ENCODE data around the gene TNIP2.
"Not testable (repeated sequence)": the region's sequence is repeated elsewhere in the genome, so short reads cannot be mapped to it uniquely, and the experiment has no call there.

The TNIP2 gene

DNA sequence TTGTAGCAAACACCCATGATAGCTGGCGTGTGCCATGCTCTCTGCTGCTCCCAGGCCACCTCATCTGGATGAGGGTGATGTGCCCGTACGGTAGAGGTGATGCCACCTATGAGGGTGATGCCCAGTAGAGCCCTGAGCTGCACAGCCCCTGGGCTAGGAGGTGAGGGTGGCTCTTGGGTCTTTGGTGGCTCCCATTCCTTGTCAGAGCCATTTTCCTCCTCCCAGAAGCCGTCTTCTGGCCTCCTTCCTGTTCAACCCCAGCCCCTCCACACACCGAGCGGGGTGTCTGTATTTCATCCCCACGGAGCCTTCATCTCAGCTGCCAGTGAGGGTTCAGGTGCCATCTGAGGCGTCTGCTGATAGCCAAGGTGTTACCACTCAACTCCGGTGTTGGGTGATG is 12.0 kb upstream of the TNIP2 start:
- no peak overlapping the region for H3K4me3 ChIP-seq (ENCODE audit: low read depth, low read length)
- H3K27me3 ChIP-seq (ENCODE audit: insufficient read depth, low read depth, severe bottlenecking): no peaks in the 10 kb centered on the region
- H3K27ac ChIP-seq: no peak overlapping the region
- DNase-seq: no peak
- peaks cover 12% of the 10 kb centered on the region for H3K9me3 ChIP-seq (ENCODE audit: severe bottlenecking)
- no peaks in the 10 kb centered on the region for H3K36me3 ChIP-seq
- TF ChIP-seq, protein P1, sequence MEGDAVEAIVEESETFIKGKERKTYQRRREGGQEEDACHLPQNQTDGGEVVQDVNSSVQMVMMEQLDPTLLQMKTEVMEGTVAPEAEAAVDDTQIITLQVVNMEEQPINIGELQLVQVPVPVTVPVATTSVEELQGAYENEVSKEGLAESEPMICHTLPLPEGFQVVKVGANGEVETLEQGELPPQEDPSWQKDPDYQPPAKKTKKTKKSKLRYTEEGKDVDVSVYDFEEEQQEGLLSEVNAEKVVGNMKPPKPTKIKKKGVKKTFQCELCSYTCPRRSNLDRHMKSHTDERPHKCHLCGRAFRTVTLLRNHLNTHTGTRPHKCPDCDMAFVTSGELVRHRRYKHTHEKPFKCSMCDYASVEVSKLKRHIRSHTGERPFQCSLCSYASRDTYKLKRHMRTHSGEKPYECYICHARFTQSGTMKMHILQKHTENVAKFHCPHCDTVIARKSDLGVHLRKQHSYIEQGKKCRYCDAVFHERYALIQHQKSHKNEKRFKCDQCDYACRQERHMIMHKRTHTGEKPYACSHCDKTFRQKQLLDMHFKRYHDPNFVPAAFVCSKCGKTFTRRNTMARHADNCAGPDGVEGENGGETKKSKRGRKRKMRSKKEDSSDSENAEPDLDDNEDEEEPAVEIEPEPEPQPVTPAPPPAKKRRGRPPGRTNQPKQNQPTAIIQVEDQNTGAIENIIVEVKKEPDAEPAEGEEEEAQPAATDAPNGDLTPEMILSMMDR (IDR thresholded peaks at IDR 0.05; ENCODE audit: low read depth, low read length): no peak

DNA sequence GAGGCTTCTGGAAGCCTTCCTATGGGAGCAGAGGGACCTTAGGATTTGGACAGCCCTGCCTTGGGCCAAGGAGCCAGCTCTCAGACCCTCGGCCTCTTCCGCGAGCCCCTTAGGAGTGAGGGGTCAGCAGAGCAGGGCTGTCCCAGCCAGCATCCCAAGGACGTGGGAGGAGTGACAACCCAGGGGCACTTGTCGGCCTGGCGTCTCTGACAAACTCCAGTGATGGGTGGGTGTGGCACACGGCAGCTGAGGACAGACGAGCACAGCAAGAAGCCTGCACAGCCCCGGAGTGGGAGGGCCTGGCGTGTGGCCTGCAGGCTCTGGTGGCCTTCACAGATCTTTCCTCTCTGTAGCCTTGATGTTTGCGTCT is 11.6 kb upstream of the TNIP2 start:
- DNase-seq: no peak

DNA sequence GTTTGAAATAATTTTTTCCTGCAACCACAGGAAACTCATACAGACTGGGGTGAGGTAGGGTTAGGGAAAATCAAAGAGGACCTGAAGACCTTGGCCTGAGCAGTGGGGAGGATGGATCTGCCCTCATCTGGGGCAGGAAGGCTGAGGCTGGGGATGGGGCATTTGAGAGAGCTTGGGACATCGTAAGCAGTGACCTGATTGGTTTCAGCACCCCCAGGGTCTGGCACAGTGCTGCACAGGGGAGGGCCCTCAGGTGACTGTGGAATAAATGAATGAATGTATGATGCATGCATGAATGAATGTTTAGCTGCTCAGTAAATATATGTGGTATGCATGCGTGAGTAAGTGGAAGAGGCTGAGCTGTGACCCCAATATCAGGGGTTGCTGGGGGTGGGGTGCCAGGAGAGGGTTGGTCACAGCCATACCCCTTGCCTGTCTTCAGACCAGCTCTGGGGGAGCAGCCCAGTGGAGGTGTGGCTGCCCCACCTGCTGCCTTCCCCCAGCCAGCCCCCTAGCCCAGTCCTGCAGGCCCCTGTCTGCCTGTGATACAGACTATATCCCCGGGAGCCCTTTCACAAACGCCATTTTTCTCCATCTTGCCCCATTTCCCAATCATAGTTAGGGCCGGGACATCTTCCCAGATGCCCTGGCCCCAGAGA is 11.0 kb upstream of the TNIP2 start:
- H3K9me3 ChIP-seq (ENCODE audit: severe bottlenecking): peaks cover 9% of the 10 kb centered on the region
- no peaks in the 10 kb centered on the region for H3K27me3 ChIP-seq (ENCODE audit: insufficient read depth, low read depth, severe bottlenecking)
- H3K27ac ChIP-seq: no peak overlapping the region
- H3K4me3 ChIP-seq (ENCODE audit: low read depth, low read length): no peak overlapping the region
- DNase-seq: no peak
- H3K36me3 ChIP-seq: no peaks in the 10 kb centered on the region
- TF ChIP-seq, protein P1 (IDR thresholded peaks at IDR 0.05; ENCODE audit: low read depth, low read length): no peak

More for the DNA sequence above, 11.6 kb upstream of the TNIP2 start:
- H3K27ac ChIP-seq: no peak overlapping the region
- H3K9me3 ChIP-seq (ENCODE audit: severe bottlenecking): peaks cover 12% of the 10 kb centered on the region
- TF ChIP-seq, protein P1 (IDR thresholded peaks at IDR 0.05; ENCODE audit: low read depth, low read length): no peak
- no peaks in the 10 kb centered on the region for H3K27me3 ChIP-seq (ENCODE audit: insufficient read depth, low read depth, severe bottlenecking)
- H3K4me3 ChIP-seq (ENCODE audit: low read depth, low read length): no peak overlapping the region
- no peaks in the 10 kb centered on the region for H3K36me3 ChIP-seq

DNA sequence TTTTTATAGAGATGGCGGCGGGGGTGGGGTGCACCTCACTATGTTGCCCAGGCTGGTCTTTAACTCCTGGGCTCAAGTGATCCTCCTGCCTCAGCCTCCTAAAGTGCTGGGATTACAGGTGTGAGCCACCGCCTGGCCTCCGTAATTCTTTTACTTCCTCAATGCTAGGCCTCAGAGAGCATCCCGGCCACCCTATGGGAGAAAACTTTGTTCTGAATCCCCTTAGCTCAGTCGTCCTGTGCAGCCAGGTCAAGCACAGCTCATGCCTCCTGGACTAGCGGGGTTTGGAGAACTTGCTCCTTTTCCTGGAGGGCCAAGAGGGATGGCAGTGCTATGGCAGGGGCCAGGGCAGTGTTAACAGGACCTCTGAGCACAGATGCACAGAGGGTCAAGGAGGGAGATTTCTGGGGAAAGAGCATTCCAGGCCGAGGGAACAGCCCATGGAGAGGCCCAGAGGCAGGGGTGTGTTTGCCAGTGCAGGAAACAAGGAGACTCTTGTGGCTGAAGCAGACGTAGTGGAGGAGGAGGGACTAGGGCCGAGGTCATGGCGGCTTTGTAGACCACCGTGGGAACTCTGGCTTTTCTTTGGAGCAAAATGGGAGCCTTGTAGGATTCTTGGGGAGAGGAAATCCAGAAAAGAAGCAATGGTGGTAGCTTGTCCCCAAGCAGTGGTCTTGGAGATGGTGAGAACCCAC is 9.8 kb upstream of the TNIP2 start:
- TF ChIP-seq, protein P1 (IDR thresholded peaks at IDR 0.05; ENCODE audit: low read depth, low read length): no peak
- no peak for DNase-seq
- Histone ChIP-seq H3K27ac (no peak overlapping the region), H3K36me3 (no peaks in the 10 kb centered on the region), H3K9me3 (ENCODE audit: severe bottlenecking) (peaks cover 8% of the 10 kb centered on the region), H3K27me3 (ENCODE audit: insufficient read depth, low read depth, severe bottlenecking) (no peaks in the 10 kb centered on the region), H3K4me3 (ENCODE audit: low read depth, low read length) (no peak overlapping the region)

DNA sequence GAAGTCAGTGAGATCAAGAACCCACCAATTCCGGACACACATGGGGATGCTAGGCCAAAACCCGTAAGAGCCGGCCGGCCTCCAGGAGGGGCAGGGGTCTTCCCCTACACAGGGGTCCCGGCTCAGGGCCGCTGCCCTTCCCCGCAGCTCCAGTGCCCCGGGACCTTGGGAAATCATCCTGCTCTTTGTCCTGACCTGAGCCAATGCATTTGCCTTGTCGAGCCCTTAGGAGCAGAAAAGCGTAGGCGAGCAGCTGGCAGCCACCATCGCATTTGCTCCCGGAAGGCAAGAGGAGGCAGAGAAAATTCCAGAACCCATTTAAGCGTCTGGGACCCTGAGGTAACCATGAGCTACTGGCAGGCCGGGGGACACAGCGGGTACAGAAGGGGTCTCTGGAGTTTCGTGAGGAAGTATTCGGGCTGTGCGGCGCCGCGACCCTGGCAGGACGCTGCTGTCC is 7.4 kb upstream of the TNIP2 start:
- no peaks in the 10 kb centered on the region for H3K36me3 ChIP-seq
- TF ChIP-seq, protein P1 (IDR thresholded peaks at IDR 0.05; ENCODE audit: low read depth, low read length): no peak
- peaks cover 8% of the 10 kb centered on the region for H3K9me3 ChIP-seq (ENCODE audit: severe bottlenecking)
- H3K4me3 ChIP-seq (ENCODE audit: low read depth, low read length): no peak overlapping the region
- no peaks in the 10 kb centered on the region for H3K27me3 ChIP-seq (ENCODE audit: insufficient read depth, low read depth, severe bottlenecking)
- DNase-seq: no peak
- H3K27ac ChIP-seq: no peak overlapping the region

DNA sequence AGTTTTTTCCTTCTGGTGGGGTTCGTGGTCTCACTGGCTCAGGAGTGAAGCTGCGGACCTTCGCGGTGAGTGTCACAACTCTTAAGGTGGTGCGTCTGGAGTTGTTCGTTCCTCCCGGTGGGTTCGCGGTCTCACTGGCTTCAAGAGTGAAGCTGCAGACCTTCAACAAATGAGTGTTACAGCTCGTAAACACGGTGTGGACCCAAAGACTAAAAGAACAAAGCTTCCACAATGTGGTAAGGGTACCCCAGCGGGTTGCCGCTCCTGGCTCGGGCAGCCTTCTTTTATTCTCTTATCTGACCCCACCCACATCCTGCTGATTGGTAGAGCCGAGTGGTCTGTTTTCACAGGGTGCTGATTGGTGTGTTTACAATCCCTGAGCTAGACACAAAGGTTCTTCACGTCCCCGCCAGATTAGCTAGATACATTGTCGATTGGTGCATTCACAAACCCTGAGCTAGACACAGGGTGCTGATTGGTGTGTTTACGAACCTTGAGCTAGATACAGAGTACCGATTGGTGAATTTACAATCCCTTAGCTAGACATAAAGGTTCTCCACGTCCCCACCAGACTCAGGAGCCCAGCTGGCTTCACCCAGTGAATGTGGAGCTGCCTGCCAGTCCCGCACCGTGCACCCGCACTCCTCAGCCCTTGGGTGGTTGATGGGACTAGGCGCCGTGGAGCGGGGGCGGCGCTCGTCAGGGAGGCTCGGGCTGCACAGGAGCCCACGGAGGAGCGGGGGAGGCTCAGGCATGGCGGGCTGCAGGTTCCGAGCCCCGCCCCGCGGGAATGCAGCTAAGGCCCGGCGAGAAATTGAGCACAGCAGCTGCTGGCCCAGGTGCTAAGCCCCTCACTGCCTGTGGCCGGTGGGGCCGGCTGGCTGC is 6.6 kb upstream of the TNIP2 start:
- H3K36me3 ChIP-seq; DNase-seq; H3K27me3 ChIP-seq (ENCODE audit: insufficient read depth, low read depth, severe bottlenecking); H3K4me3 ChIP-seq (ENCODE audit: low read depth, low read length); H3K27ac ChIP-seq; H3K9me3 ChIP-seq (ENCODE audit: severe bottlenecking): not testable (repeated sequence)
